Uterus (tissue), 2 donors: ENCODE data around the gene NXT1.

Experiments used
- POLR2A ChIP-seq, 2 donors: fragments of 450-650 bp; IDR thresholded peaks; one replicate each; pipeline ENCODE4 v1.6.1; 2016; ENCODE audit warnings: antibody characterized with exemption in 2 of 2, mild to moderate bottlenecking in 1 of 2, moderate library complexity in 1 of 2
- TF ChIP-seq, protein P1 (sequence below), 4 experiments: fragments of 200-600 bp in 2 of 4; fragments of 450-650 bp in 2 of 4; sonication (generic) in 2 of 4; IDR thresholded peaks; one replicate each; pipeline ENCODE4 v1.5.1; 2016 to 2019; ENCODE audit warnings: antibody characterized with exemption in 4 of 4, mild to moderate bottlenecking in 2 of 4, moderate library complexity in 1 of 4

DNA sequence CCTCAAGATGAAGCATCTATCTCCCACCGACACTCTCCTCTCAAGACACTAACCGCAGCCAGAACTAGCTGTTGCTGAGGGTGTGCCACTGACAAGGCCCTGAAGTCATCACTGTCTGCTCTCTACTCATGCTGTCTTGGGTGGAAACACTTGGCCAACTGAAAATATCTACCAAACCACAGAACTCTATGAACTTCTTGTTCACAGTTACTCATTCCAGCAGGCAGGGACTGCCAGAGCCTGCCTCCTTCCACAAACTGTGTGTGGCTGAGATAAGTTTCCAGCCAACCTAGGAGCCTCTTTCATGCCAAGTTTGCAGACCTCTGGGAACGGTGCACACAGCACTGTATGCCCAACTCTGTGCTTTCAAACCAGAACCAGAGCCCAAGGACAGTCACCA is 45.5 kb upstream of the NXT1 start:
- TF ChIP-seq, protein P1, sequence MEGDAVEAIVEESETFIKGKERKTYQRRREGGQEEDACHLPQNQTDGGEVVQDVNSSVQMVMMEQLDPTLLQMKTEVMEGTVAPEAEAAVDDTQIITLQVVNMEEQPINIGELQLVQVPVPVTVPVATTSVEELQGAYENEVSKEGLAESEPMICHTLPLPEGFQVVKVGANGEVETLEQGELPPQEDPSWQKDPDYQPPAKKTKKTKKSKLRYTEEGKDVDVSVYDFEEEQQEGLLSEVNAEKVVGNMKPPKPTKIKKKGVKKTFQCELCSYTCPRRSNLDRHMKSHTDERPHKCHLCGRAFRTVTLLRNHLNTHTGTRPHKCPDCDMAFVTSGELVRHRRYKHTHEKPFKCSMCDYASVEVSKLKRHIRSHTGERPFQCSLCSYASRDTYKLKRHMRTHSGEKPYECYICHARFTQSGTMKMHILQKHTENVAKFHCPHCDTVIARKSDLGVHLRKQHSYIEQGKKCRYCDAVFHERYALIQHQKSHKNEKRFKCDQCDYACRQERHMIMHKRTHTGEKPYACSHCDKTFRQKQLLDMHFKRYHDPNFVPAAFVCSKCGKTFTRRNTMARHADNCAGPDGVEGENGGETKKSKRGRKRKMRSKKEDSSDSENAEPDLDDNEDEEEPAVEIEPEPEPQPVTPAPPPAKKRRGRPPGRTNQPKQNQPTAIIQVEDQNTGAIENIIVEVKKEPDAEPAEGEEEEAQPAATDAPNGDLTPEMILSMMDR (IDR thresholded peaks at IDR 0.05) = no peak
- no peak for TF ChIP-seq POLR2A (IDR thresholded peaks at IDR 0.05)
